ENCODE results near the gene R3HDM2. TPM values are rescaled to one million over a fixed set of nuclear protein-coding genes. Genes with fewer than 3 reads are reported as not detected.

The R3HDM2 gene
- total and polyA plus RNA-seq, 2 donors (not counting 1 experiment from before 2014, with no cell fraction given), result 104 to 129 TPM

GRCh38 chr12:57230381-57231155, 200.3 kb downstream of the R3HDM2 start:
- Mint-ChIP-seq H3K27ac (peak overlapping the region; percentile 97), H3K27me3 (peaks cover 7% of the 10 kb centered on the region), H3K4me3 (peak overlapping the region; percentile 99), H3K9me3 (ENCODE audit: insufficient read depth) (no peaks in the 10 kb centered on the region), H3K4me1 (peaks cover 86% of the 10 kb centered on the region)
- peaks cover 0 to 5% (median 0%) of the 10 kb centered on the region in 3 donors for H3K9me3 ChIP-seq (ENCODE audit: control extremely low read depth in 1 of 3, control insufficient read depth in 2 of 3, insufficient read depth in 1 of 3, low read length in 2 of 3)
- H3K79me2 ChIP-seq (ENCODE audit: control insufficient read depth, insufficient read depth, low read length), result peaks cover 37% of the 10 kb centered on the region
- intact Hi-C loops (cut with micrococcal nuclease), result loop anchor here (10.0 kb wide), 1 partner anchor 476 kb away; the partner anchor contains the start of gene PRIM1
- peak overlapping the region; percentile 64 for H2AFZ ChIP-seq (ENCODE audit: insufficient read depth, low read depth, low read length, poor library complexity, severe bottlenecking)
- peaks cover 0 to 37% of the 10 kb centered on the region in 2 experiments for H3K36me3 ChIP-seq (replicated peaks in 1 of 2; ENCODE audit: control extremely low read depth in 1 of 2, control insufficient read depth in 1 of 2, extremely low read depth in 1 of 2, insufficient read depth in 2 of 2, low read length in 1 of 2)
- TF ChIP-seq CTCF (IDR thresholded peaks at IDR 0.05), result no peak
- TF ChIP-seq EZH2 (IDR thresholded peaks at IDR 0.05; ENCODE audit: borderline replicate concordance, insufficient read depth, low read depth, low read length, poor library complexity, severe bottlenecking), result no peak
- POLR2A ChIA-PET, result interaction anchor here (2.1 to 5.2 kb wide), 3 partner anchors 9 to 14 kb away, joined by 8 to 28 read pairs (median 18); partner anchors contain the start of gene NXPH4
- CTCF ChIA-PET, result interaction anchor here (0.5 to 31.1 kb wide), 4 partner anchors 8 to 473 kb away, joined by 3 to 838 read pairs (median 182); partner anchors contain the start of genes NXPH4 and STAT6
- peak overlapping the region; percentile 82 for H3K9ac ChIP-seq (ENCODE audit: low read length)
- H3K4me3 ChIP-seq (ENCODE audit: control extremely low read depth in 1 of 5, extremely low read depth in 1 of 5, insufficient read depth in 1 of 5, low read depth in 2 of 5, low read length in 4 of 5), result peak overlapping the region; percentile 73 to 94 (median 89)
- peaks cover 63 to 78% of the 10 kb centered on the region in 2 donors for H3K4me1 ChIP-seq (ENCODE audit: control insufficient read depth in 2 of 2, insufficient read depth in 2 of 2, low read length in 2 of 2)
- H3K27me3 ChIP-seq (replicated peaks in 1 of 4; ENCODE audit: control extremely low read depth in 1 of 4, control insufficient read depth in 3 of 4, insufficient read depth in 4 of 4, low read length in 3 of 4), result peaks cover 0 to 20% (median 7%) of the 10 kb centered on the region in 4 experiments
- ATAC-seq (ENCODE audit: low read depth) (no peak), DNase-seq (no peak)
- peak overlapping the region in 1 of 2 donors; percentile 80 for H3K27ac ChIP-seq (ENCODE audit: low read length in 2 of 2)
- H4K20me1 ChIP-seq (ENCODE audit: control insufficient read depth, insufficient read depth, low read length, poor library complexity, severe bottlenecking), result peaks cover 15% of the 10 kb centered on the region
- WGBS (ENCODE audit: insufficient coverage), result 73% methylated on average over 9 of the region's 10 CpGs
- peak overlapping the region; percentile 86 for H3K4me2 ChIP-seq (replicated peaks; ENCODE audit: low read depth, low read length, poor library complexity, severe bottlenecking)

Data from B cell (primary cell).